GM12891 (cell line): Measurements from ENCODE around the gene AGTPBP1.

Experiments used
- POLR2A ChIP-seq: IDR thresholded peaks from 2 replicates; pipeline ENCODE4 v1.6.1; 2011; ENCODE audit warnings: low read depth, low read length, control low read depth
- POLR2AphosphoS5 ChIP-seq: IDR thresholded peaks from 2 replicates; pipeline ENCODE4 v1.6.1; 2011; ENCODE audit warnings: low read depth, low read length, control low read depth
- TAF1 ChIP-seq: IDR thresholded peaks from 2 replicates; pipeline ENCODE4 v1.6.1; 2011; ENCODE audit warnings: low read depth, low read length, control low read depth

- TF ChIP-seq POLR2AphosphoS5 (no peak), POLR2A (no peak), TAF1 (no peak)
Measured at GRCh38 chr9:85617141-85617670, 124.5 kb downstream of the AGTPBP1 start.
